SJSA1 (cell line): ENCODE measurements around the gene HOXB2. TPM values are rescaled to one million over a fixed set of nuclear protein-coding genes. Genes with fewer than 3 reads are reported as not detected.

Experiments
- DNase-seq, 2 experiments: peaks; one replicate each; pipeline ENCODE4 v3.0.0-alpha.2; 2015 to 2020; ENCODE audit warnings: low spot score in 2 of 2, low read depth in 1 of 2
- H3K27ac ChIP-seq: fragments of 250-450 bp; sonication (Bioruptor Pico); 2 replicates; pipeline ENCODE4 v1.5.1; 2020; ENCODE audit warnings: mild to moderate bottlenecking, moderate library complexity
- H3K27me3 ChIP-seq: fragments of 250-450 bp; sonication (Bioruptor Pico); replicated peaks from 2 replicates; pipeline ENCODE4 v1.5.1; 2020; ENCODE audit warnings: mild to moderate bottlenecking, moderate library complexity
- H3K36me3 ChIP-seq: fragments of 250-450 bp; sonication (Bioruptor Pico); 2 replicates; pipeline ENCODE4 v1.5.1; 2020; ENCODE audit warnings: mild to moderate bottlenecking
- H3K4me1 ChIP-seq: fragments of 250-450 bp; sonication (Bioruptor Pico); replicated peaks from 2 replicates; pipeline ENCODE4 v1.6.1; 2021; ENCODE audit warnings: mild to moderate bottlenecking
- H3K4me3 ChIP-seq: fragments of 250-450 bp; sonication (Bioruptor Pico); 2 replicates; pipeline ENCODE4 v1.5.1; 2020; ENCODE audit warnings: mild to moderate bottlenecking
- H3K9me3 ChIP-seq: fragments of 250-450 bp; sonication (Bioruptor Pico); replicated peaks from 2 replicates; pipeline ENCODE4 v1.5.1; 2020; ENCODE audit warnings: mild to moderate bottlenecking
- total RNA-seq: library from RNA; depleted of rRNA; stranded (reverse); fragments of >200 nt; shearing (Covaris generic); gene quantifications from 2 replicates; pipeline ENCODE4 v1.2.3, GENCODE V29; 2014

The HOXB2 gene
- total RNA-seq, 1 experiment from 2014 or later = 10.5 TPM

GRCh38 chr17:48575673-48576478 lies 31.0 kb upstream of the HOXB2 start:
- H3K27me3 ChIP-seq = no peaks in the 10 kb centered on the region
- H3K9me3 ChIP-seq = no peaks in the 10 kb centered on the region
- peaks cover 3% of the 10 kb centered on the region; the same call in 1 of the 2 replicates for H3K36me3 ChIP-seq
- no peak overlapping the region for H3K4me3 ChIP-seq
- H3K4me1 ChIP-seq = peaks cover 33% of the 10 kb centered on the region
- no peak for DNase-seq
- no peak overlapping the region for H3K27ac ChIP-seq

- peaks cover 3% of the 10 kb centered on the region; the same call in 1 of the 2 replicates for H3K36me3 ChIP-seq
- H3K4me3 ChIP-seq = no peak overlapping the region
- DNase-seq = peak in 1 of 2 experiments; percentile 67
- H3K4me1 ChIP-seq = peaks cover 33% of the 10 kb centered on the region
- H3K27me3 ChIP-seq = no peaks in the 10 kb centered on the region
- no peaks in the 10 kb centered on the region for H3K9me3 ChIP-seq
- no peak overlapping the region for H3K27ac ChIP-seq
Measured at GRCh38 chr17:48575066-48575582, 30.2 kb upstream of the HOXB2 start.

GRCh38 chr17:48574505-48575065 lies 29.7 kb upstream of the HOXB2 start:
- Histone ChIP-seq H3K27me3 (no peaks in the 10 kb centered on the region), H3K36me3 (peaks cover 6% of the 10 kb centered on the region; the same call in 1 of the 2 replicates), H3K27ac (no peak overlapping the region), H3K9me3 (no peaks in the 10 kb centered on the region), H3K4me1 (peaks cover 33% of the 10 kb centered on the region), H3K4me3 (no peak overlapping the region)
- DNase-seq = no peak

- DNase-seq = no peak
- no peaks in the 10 kb centered on the region for H3K9me3 ChIP-seq
- H3K36me3 ChIP-seq = peaks cover 6% of the 10 kb centered on the region; the same call in 1 of the 2 replicates
- H3K27ac ChIP-seq = no peak overlapping the region
- H3K4me1 ChIP-seq = peaks cover 23% of the 10 kb centered on the region
- H3K4me3 ChIP-seq = no peak overlapping the region
- H3K27me3 ChIP-seq = no peaks in the 10 kb centered on the region
Measured at GRCh38 chr17:48571826-48572417, 27.0 kb upstream of the HOXB2 start.

- no peak for DNase-seq
- Histone ChIP-seq H3K27ac (no peak overlapping the region), H3K27me3 (no peaks in the 10 kb centered on the region), H3K9me3 (no peaks in the 10 kb centered on the region), H3K4me3 (no peak overlapping the region), H3K36me3 (peaks cover 6% of the 10 kb centered on the region; the same call in 1 of the 2 replicates), H3K4me1 (peaks cover 18% of the 10 kb centered on the region)
Measured at GRCh38 chr17:48571024-48571818, 26.3 kb upstream of the HOXB2 start.

GRCh38 chr17:48570325-48571023 lies 25.6 kb upstream of the HOXB2 start:
- H3K27me3 ChIP-seq = no peaks in the 10 kb centered on the region
- H3K4me1 ChIP-seq = peaks cover 10% of the 10 kb centered on the region
- no peak overlapping the region for H3K4me3 ChIP-seq
- no peak overlapping the region for H3K27ac ChIP-seq
- H3K9me3 ChIP-seq = no peaks in the 10 kb centered on the region
- no peak for DNase-seq
- 0 out of 2 replicates have a peak, but pooled peaks cover 3% of the 10 kb centered on the region for H3K36me3 ChIP-seq

- no peak for DNase-seq
- Histone ChIP-seq H3K4me3 (no peak overlapping the region), H3K27ac (no peak overlapping the region), H3K36me3 (peaks cover 3% of the 10 kb centered on the region; the same call in 1 of the 2 replicates), H3K4me1 (peaks cover 5% of the 10 kb centered on the region), H3K27me3 (no peaks in the 10 kb centered on the region), H3K9me3 (no peaks in the 10 kb centered on the region)
Measured at GRCh38 chr17:48569674-48570324, 24.9 kb upstream of the HOXB2 start.

- DNase-seq = no peak
- Histone ChIP-seq H3K27me3 (no peaks in the 10 kb centered on the region), H3K4me1 (peaks cover 6% of the 10 kb centered on the region), H3K9me3 (no peaks in the 10 kb centered on the region), H3K36me3 (peaks cover 3% of the 10 kb centered on the region; the same call in 1 of the 2 replicates), H3K4me3 (no peak overlapping the region), H3K27ac (no peak overlapping the region)
Measured at GRCh38 chr17:48569240-48569582, 24.3 kb upstream of the HOXB2 start.

- H3K4me3 ChIP-seq = no peak overlapping the region
- peaks cover 3% of the 10 kb centered on the region; the same call in 1 of the 2 replicates for H3K36me3 ChIP-seq
Measured at GRCh38 chr17:48568499-48569239, 23.8 kb upstream of the HOXB2 start.

GRCh38 chr17:48567646-48568354 lies 22.9 kb upstream of the HOXB2 start:
- Histone ChIP-seq H3K4me3 (no peak overlapping the region), H3K27ac (no peak overlapping the region), H3K27me3 (no peaks in the 10 kb centered on the region), H3K36me3 (peaks cover 3% of the 10 kb centered on the region; the same call in 1 of the 2 replicates), H3K9me3 (no peaks in the 10 kb centered on the region), H3K4me1 (peaks cover 6% of the 10 kb centered on the region)
- no peak for DNase-seq

More at GRCh38 chr17:48568499-48569239, 23.8 kb upstream of the HOXB2 start:
- H3K27me3 ChIP-seq = no peaks in the 10 kb centered on the region
- no peaks in the 10 kb centered on the region for H3K9me3 ChIP-seq
- no peak for DNase-seq
- no peak overlapping the region for H3K27ac ChIP-seq
- peaks cover 6% of the 10 kb centered on the region for H3K4me1 ChIP-seq

- Histone ChIP-seq H3K36me3 (peaks cover 3% of the 10 kb centered on the region; the same call in 1 of the 2 replicates), H3K27ac (no peak overlapping the region), H3K9me3 (no peaks in the 10 kb centered on the region), H3K4me1 (peaks cover 6% of the 10 kb centered on the region), H3K27me3 (no peaks in the 10 kb centered on the region), H3K4me3 (no peak overlapping the region)
- no peak for DNase-seq
Measured at GRCh38 chr17:48567209-48567608, 22.3 kb upstream of the HOXB2 start.
